Keratinocyte (primary cell): ENCODE results near the gene RASAL2. TPM values are rescaled to one million over a fixed set of nuclear protein-coding genes. Genes with fewer than 3 reads are reported as not detected.

Source experiments
- DNase-seq: peaks from one replicate; pipeline ENCODE4 v3.0.0-alpha.2; 2011; ENCODE audit warnings: low read depth, missing footprints, low spot score
- FAIRE-seq: peaks from 2 replicates; lab custom pipeline; 2011; peaks lifted over from hg19 to GRCh38; lab: Jason Lieb, UNC
- H2AFZ ChIP-seq: 2 replicates; pipeline ENCODE4 v1.6.0; 2012; ENCODE audit warnings: low read length, control low read depth, inconsistent platforms; ENCODE audit not compliant: control insufficient read depth
- H3K27ac ChIP-seq: 2 replicates; pipeline ENCODE4 v1.5.1; 2011; ENCODE audit warnings: low read length; ENCODE audit not compliant: control insufficient read depth, insufficient read depth
- H3K27me3 ChIP-seq: 3 replicates; pipeline ENCODE4 v1.6.0; 2011; ENCODE audit warnings: low read length; ENCODE audit not compliant: control insufficient read depth, insufficient read depth; ENCODE audit errors: extremely low read depth
- H3K36me3 ChIP-seq, 2 experiments: 2 replicates in 1 of 2; 3 replicates in 1 of 2; pipeline ENCODE4 v1.5.1; 2011; ENCODE audit warnings: low read length in 2 of 2, mild to moderate bottlenecking in 1 of 2; ENCODE audit not compliant: control insufficient read depth in 2 of 2, insufficient read depth in 2 of 2; ENCODE audit errors: extremely low read depth in 1 of 2
- H3K4me1 ChIP-seq: 3 replicates; pipeline ENCODE4 v1.5.1; 2011; ENCODE audit warnings: low read length; ENCODE audit not compliant: control insufficient read depth, insufficient read depth; ENCODE audit errors: extremely low read depth
- H3K4me2 ChIP-seq: 3 replicates; pipeline ENCODE4 v1.6.0; 2011; ENCODE audit warnings: low read depth, low read length; ENCODE audit not compliant: control insufficient read depth, insufficient read depth; ENCODE audit errors: extremely low read depth
- H3K4me3 ChIP-seq, 3 experiments: fragments of 200-600 bp in 1 of 3; sonication (generic) in 1 of 3; 2 replicates in 2 of 3; 3 replicates in 1 of 3; pipeline ENCODE4 v1.5.1; 2011 to 2016; ENCODE audit warnings: low read length in 3 of 3, mild to moderate bottlenecking in 3 of 3, control low read depth in 2 of 3, inconsistent platforms in 1 of 3, low read depth in 1 of 3, mixed read lengths in 1 of 3, mixed run types in 1 of 3, moderate library complexity in 1 of 3; ENCODE audit not compliant: control insufficient read depth in 2 of 3, insufficient read depth in 2 of 3; ENCODE audit errors: extremely low read depth in 1 of 3
- H3K79me2 ChIP-seq: 2 replicates; pipeline ENCODE4 v1.6.0; 2012; ENCODE audit warnings: low read length; ENCODE audit not compliant: control insufficient read depth, insufficient read depth
- H3K9ac ChIP-seq: 3 replicates; pipeline ENCODE4 v1.6.0; 2011; ENCODE audit warnings: low read length; ENCODE audit not compliant: control insufficient read depth, insufficient read depth; ENCODE audit errors: extremely low read depth
- H3K9me1 ChIP-seq: 3 replicates; pipeline ENCODE4 v1.6.0; 2011; ENCODE audit warnings: low read length; ENCODE audit not compliant: control insufficient read depth, insufficient read depth; ENCODE audit errors: extremely low read depth
- H3K9me3 ChIP-seq: 2 replicates; pipeline ENCODE4 v1.5.1; 2012; ENCODE audit warnings: low read depth, low read length; ENCODE audit not compliant: control insufficient read depth
- H4K20me1 ChIP-seq: 3 replicates; pipeline ENCODE4 v1.6.0; 2011; ENCODE audit warnings: low read length; ENCODE audit not compliant: control insufficient read depth, insufficient read depth; ENCODE audit errors: extremely low read depth
- CTCF ChIP-seq, 3 experiments: IDR thresholded peaks in 1 of 3; conservative IDR thresholded peaks in 1 of 3; optimal IDR thresholded peaks in 1 of 3; 2 replicates in 2 of 3; 3 replicates in 1 of 3; pipeline versions ENCODE3 to v1.5.1; 2011; ENCODE audit warnings: low read length in 3 of 3, mild to moderate bottlenecking in 3 of 3, moderate library complexity in 2 of 3, control low read depth in 1 of 3, inconsistent platforms in 1 of 3; ENCODE audit not compliant: insufficient read depth in 2 of 3; ENCODE audit errors: extremely low read depth in 1 of 3
- EZH2 ChIP-seq: IDR thresholded peaks from one replicate; pipeline ENCODE4 v1.6.1; 2012; ENCODE audit warnings: inconsistent platforms, mild to moderate bottlenecking, low read length, moderate library complexity
- dilution Hi-C: fragments of 300-500 bp; cut with MboI; formaldehyde crosslinking; loops from one replicate; pipeline ENCODE4 v1.7.0; 2020; ENCODE audit warnings: low sequenced_read_pairs; ENCODE audit not compliant: extremely low pct_ligation_motif_present
- polyA plus RNA-seq, 5 experiments: library from polyadenylated mRNA; depleted of rRNA in 3 of 5; stranded (reverse) in 3 of 5; stranded (forward) in 1 of 5; unstranded in 1 of 5; fragments of >200 nt; gene quantifications; 1 replicate in 1 of 5; 2 replicates in 3 of 5; 3 replicates in 1 of 5; pipeline versions ENCODE4 v1.2.1 to v1.2.3, GENCODE V29; 2011 to 2012; ENCODE audit warnings: missing spikeins in 2 of 5, low read depth in 1 of 5, low replicate concordance in 1 of 5

Gene RASAL2
- polyA plus RNA-seq, 1 donor (not counting 4 experiments of a cell fraction or from before 2014, with no cell fraction given): 27.2 TPM

DNA sequence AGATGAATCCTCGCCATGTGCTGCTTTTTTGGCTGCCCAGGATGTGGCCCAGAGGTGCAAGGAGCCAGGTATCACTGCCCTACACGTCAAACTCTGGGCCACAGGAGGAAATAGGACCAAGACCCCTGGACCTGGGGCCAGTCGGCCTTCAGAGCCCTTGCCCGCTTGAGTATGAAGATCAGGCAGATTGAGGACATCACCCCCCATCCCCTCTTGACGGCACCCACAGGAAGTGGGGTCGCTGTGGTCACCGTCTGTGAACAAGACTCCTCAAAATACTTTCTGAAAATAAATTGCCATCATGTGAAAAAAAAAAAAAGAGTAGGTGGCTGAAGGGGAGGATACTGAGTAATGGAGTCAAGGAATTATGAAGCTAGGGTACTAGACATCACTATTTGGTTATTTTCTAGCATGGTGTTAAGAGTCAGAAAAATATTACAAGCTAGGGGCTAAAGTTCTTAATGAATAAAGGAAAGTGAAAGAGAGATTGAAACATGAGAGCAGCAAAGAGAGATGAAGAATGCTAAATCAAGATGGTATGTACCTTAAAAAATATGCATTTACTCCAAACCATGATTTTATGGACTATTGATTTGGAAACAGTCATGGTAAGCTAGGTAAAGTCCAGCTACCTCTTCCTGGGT lies 318.0 kb downstream of the RASAL2 start:
- FAIRE-seq: no peak
- TF ChIP-seq CTCF (optimal IDR thresholded peaks at IDR 0.05 in 1 of 3, IDR thresholded peaks at IDR 0.05 in 1 of 3, conservative IDR thresholded peaks at IDR 0.05 in 1 of 3; ENCODE audit: extremely low read depth in 1 of 3, insufficient read depth in 2 of 3, low read length in 3 of 3) (no peak), EZH2 (no peak)
- Histone ChIP-seq H3K79me2 (no peaks in the 10 kb centered on the region), H3K9ac (no peak overlapping the region), H3K9me1 (no peaks in the 10 kb centered on the region), H3K27me3 (no peaks in the 10 kb centered on the region), H2AFZ (no peak overlapping the region), H3K27ac (no peak overlapping the region), H3K4me3 (no peak overlapping the region), H3K4me1 (no peaks in the 10 kb centered on the region), H3K4me2 (no peak overlapping the region), H3K9me3 (no peaks in the 10 kb centered on the region), H3K36me3 (peaks cover 0 to 2% of the 10 kb centered on the region in 2 experiments), H4K20me1 (no peaks in the 10 kb centered on the region)
- no peak for DNase-seq
- dilution Hi-C loops: no loop called here

DNA sequence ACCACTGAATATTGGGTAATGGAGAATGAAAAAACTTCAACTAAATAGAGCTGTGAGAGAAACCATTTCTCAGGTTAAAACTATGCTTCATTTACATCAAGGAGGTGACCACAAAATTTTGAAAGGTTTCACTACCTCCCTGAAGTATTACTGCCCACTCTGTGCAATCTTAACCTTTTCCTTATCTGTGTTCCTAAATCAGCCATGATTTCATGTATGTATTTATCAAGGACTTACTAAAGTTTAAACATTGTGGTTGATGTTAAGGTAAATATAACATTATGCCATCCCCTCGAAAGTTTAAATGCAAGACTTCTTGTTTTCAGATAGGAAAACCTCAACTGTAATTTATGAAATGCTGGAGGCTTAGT lies 318.5 kb downstream of the RASAL2 start:
- Histone ChIP-seq H3K79me2 (no peaks in the 10 kb centered on the region), H3K9ac (no peak overlapping the region)
- FAIRE-seq: peak; percentile 34

More for the DNA sequence above, 318.5 kb downstream of the RASAL2 start:
- Histone ChIP-seq H3K4me2 (no peak overlapping the region), H2AFZ (no peak overlapping the region), H3K27ac (no peak overlapping the region), H3K4me3 (no peak overlapping the region), H3K4me1 (peaks cover 1% of the 10 kb centered on the region), H4K20me1 (no peaks in the 10 kb centered on the region), H3K9me3 (no peaks in the 10 kb centered on the region), H3K27me3 (no peaks in the 10 kb centered on the region), H3K9me1 (no peaks in the 10 kb centered on the region), H3K36me3 (peaks cover 0 to 2% of the 10 kb centered on the region in 2 experiments)
- dilution Hi-C loops: no loop called here
- no peak for DNase-seq
- TF ChIP-seq EZH2 (no peak), CTCF (optimal IDR thresholded peaks at IDR 0.05 in 1 of 3, IDR thresholded peaks at IDR 0.05 in 1 of 3, conservative IDR thresholded peaks at IDR 0.05 in 1 of 3; ENCODE audit: extremely low read depth in 1 of 3, insufficient read depth in 2 of 3, low read length in 3 of 3) (no peak)
